Trophoblast cell (in vitro differentiated cells and primary cell): ENCODE measurements around the gene PIAS1.

Experiments used
- DNase-seq, 2 donors: peaks; one replicate each; pipeline ENCODE4 v3.0.0-alpha.2; 2016
- H2AFZ ChIP-seq: 2 replicates; pipeline ENCODE4 v1.6.1; 2013; ENCODE audit warnings: low read length, moderate library complexity, mild to moderate bottlenecking; ENCODE audit not compliant: insufficient read depth, poor library complexity
- H2AK5ac ChIP-seq: 2 replicates; pipeline ENCODE4 v1.6.1; 2013; ENCODE audit warnings: mild to moderate bottlenecking, low read length
- H2BK120ac ChIP-seq: 2 replicates; pipeline ENCODE4 v1.6.1; 2013; ENCODE audit warnings: low read length, mild to moderate bottlenecking, moderate library complexity; ENCODE audit not compliant: insufficient read depth, poor library complexity
- H2BK12ac ChIP-seq: 2 replicates; pipeline ENCODE4 v1.6.1; 2013; ENCODE audit warnings: mild to moderate bottlenecking, low read length, moderate library complexity
- H2BK5ac ChIP-seq: 2 replicates; pipeline ENCODE4 v1.6.1; 2013; ENCODE audit warnings: low read length, low read depth, moderate library complexity, mild to moderate bottlenecking; ENCODE audit not compliant: poor library complexity
- H3K14ac ChIP-seq: 2 replicates; pipeline ENCODE4 v1.6.1; 2013; ENCODE audit warnings: mild to moderate bottlenecking, low read length
- H3K18ac ChIP-seq: 2 replicates; pipeline ENCODE4 v1.6.1; 2013; ENCODE audit warnings: mild to moderate bottlenecking, low read length
- H3K23ac ChIP-seq: 2 replicates; pipeline ENCODE4 v1.6.1; 2013; ENCODE audit warnings: low read length
- H3K27ac ChIP-seq: 2 replicates; pipeline ENCODE4 v1.5.1; 2013; ENCODE audit warnings: low read depth, mild to moderate bottlenecking, inconsistent platforms, low read length, moderate library complexity
- H3K27me3 ChIP-seq: 2 replicates; pipeline ENCODE4 v1.6.1; 2013; ENCODE audit warnings: inconsistent platforms, mild to moderate bottlenecking, low read length, moderate library complexity; ENCODE audit not compliant: insufficient read depth
- H3K36me3 ChIP-seq, 2 experiments: 1 replicate in 1 of 2; 2 replicates in 1 of 2; pipeline ENCODE4 v1.6.1; 2013; ENCODE audit warnings: low read length in 2 of 2, mild to moderate bottlenecking in 2 of 2, moderate library complexity in 1 of 2; ENCODE audit not compliant: insufficient read depth in 2 of 2, control insufficient read depth in 1 of 2
- H3K4ac ChIP-seq: 2 replicates; pipeline ENCODE4 v1.6.1; 2013; ENCODE audit warnings: low read depth, mild to moderate bottlenecking, low read length, moderate library complexity
- H3K4me1 ChIP-seq, 2 experiments: 1 replicate in 1 of 2; 2 replicates in 1 of 2; pipeline ENCODE4 v1.6.1; 2013; ENCODE audit warnings: low read length in 2 of 2, mild to moderate bottlenecking in 2 of 2, moderate library complexity in 1 of 2; ENCODE audit not compliant: insufficient read depth in 2 of 2, control insufficient read depth in 1 of 2
- H3K4me2 ChIP-seq: 2 replicates; pipeline ENCODE4 v1.6.1; 2013; ENCODE audit warnings: inconsistent platforms, mild to moderate bottlenecking, low read length, moderate library complexity
- H3K4me3 ChIP-seq: 2 replicates; pipeline ENCODE4 v1.5.1; 2013; ENCODE audit warnings: mild to moderate bottlenecking, low read depth, low read length, inconsistent platforms
- H3K79me1 ChIP-seq: one replicate; pipeline ENCODE4 v1.6.1; 2013; ENCODE audit warnings: low read length
- H3K79me2 ChIP-seq: 2 replicates; pipeline ENCODE4 v1.6.1; 2013; ENCODE audit warnings: low read length, mild to moderate bottlenecking; ENCODE audit not compliant: control insufficient read depth, insufficient read depth, poor library complexity
- H3K9ac ChIP-seq: 2 replicates; pipeline ENCODE4 v1.6.1; 2013; ENCODE audit warnings: mild to moderate bottlenecking, low read length
- H3K9me3 ChIP-seq: 2 replicates; pipeline ENCODE4 v1.6.1; 2013; ENCODE audit warnings: low read depth, mild to moderate bottlenecking, control low read depth, inconsistent platforms, low read length; ENCODE audit not compliant: insufficient read depth
- H4K12ac ChIP-seq: 2 replicates; pipeline ENCODE4 v1.6.1; 2013; ENCODE audit warnings: low read depth, mild to moderate bottlenecking, low read length, moderate library complexity
- H4K8ac ChIP-seq: 2 replicates; pipeline ENCODE4 v1.6.1; 2013; ENCODE audit warnings: low read depth, mild to moderate bottlenecking, low read length, moderate library complexity
- H4K91ac ChIP-seq: one replicate; pipeline ENCODE4 v1.6.1; 2013; ENCODE audit warnings: low read depth, mild to moderate bottlenecking, low read length, moderate library complexity
- WGBS: extraction: QIAGEN DNeasy Blood & Tissue Kit; methylation state at CpG from one replicate; pipeline ENCODE4 v1.1.7; 2013; ENCODE audit warnings: missing lambda C conversion rate; ENCODE audit not compliant: insufficient read length, insufficient coverage; ENCODE audit errors: extremely low coverage; 5-methylcytosine and 5-hydroxymethylcytosine counted together

The PIAS1 gene

GRCh38 chr15:68151277-68151676 lies 97.2 kb downstream of the PIAS1 start:
- WGBS: no CpG with 5 or more reads among the region's 1 CpG

GRCh38 chr15:68152342-68152741 lies 98.2 kb downstream of the PIAS1 start:
- Histone ChIP-seq H4K91ac (no peak overlapping the region), H3K27ac (no peak overlapping the region), H3K4me1 (no peaks in the 10 kb centered on the region), H3K18ac (no peak overlapping the region), H4K12ac (no peak overlapping the region), H3K36me3 (no peaks in the 10 kb centered on the region), H3K4me3 (no peak overlapping the region), H3K9me3 (no peaks in the 10 kb centered on the region), H2BK12ac (no peak overlapping the region), H2AK5ac (no peak overlapping the region), H3K79me2 (no peaks in the 10 kb centered on the region), H3K14ac (no peak overlapping the region), H3K79me1 (no peaks in the 10 kb centered on the region), H3K27me3 (no peaks in the 10 kb centered on the region), H3K23ac (no peak overlapping the region), H3K4ac (no peak overlapping the region), H2BK120ac (no peak overlapping the region), H3K4me2 (no peak overlapping the region), H3K9ac (no peak overlapping the region), H4K8ac (no peak overlapping the region), H2BK5ac (no peak overlapping the region), H2AFZ (no peak overlapping the region)
- DNase-seq: peak; percentile 30 to 70
- WGBS: no CpG with 5 or more reads among the region's 2 CpGs

More at GRCh38 chr15:68151277-68151676, 97.2 kb downstream of the PIAS1 start:
- Histone ChIP-seq H3K18ac (no peak overlapping the region), H2BK12ac (no peak overlapping the region), H3K14ac (no peak overlapping the region), H3K27ac (no peak overlapping the region), H4K12ac (no peak overlapping the region), H3K4me3 (no peak overlapping the region), H2AK5ac (no peak overlapping the region), H4K8ac (no peak overlapping the region), H3K9ac (no peak overlapping the region), H3K4ac (no peak overlapping the region), H2BK120ac (no peak overlapping the region), H3K79me1 (no peaks in the 10 kb centered on the region), H2BK5ac (no peak overlapping the region), H3K79me2 (no peaks in the 10 kb centered on the region), H3K27me3 (no peaks in the 10 kb centered on the region), H3K4me2 (no peak overlapping the region), H3K4me1 (no peaks in the 10 kb centered on the region), H3K9me3 (no peaks in the 10 kb centered on the region), H3K36me3 (no peaks in the 10 kb centered on the region), H4K91ac (no peak overlapping the region), H3K23ac (no peak overlapping the region), H2AFZ (no peak overlapping the region)
- DNase-seq: peak; percentile 42 to 82

- no peak overlapping the region for H2AK5ac ChIP-seq
- no peaks in the 10 kb centered on the region for H3K9me3 ChIP-seq
- H3K79me2 ChIP-seq: no peaks in the 10 kb centered on the region
- H3K4me3 ChIP-seq: no peak overlapping the region
- H3K14ac ChIP-seq: no peak overlapping the region
- no peaks in the 10 kb centered on the region for H3K27me3 ChIP-seq
- H3K36me3 ChIP-seq: no peaks in the 10 kb centered on the region
- H4K91ac ChIP-seq: no peak overlapping the region
- no CpG with 5 or more reads among the region's 4 CpGs for WGBS
- no peak overlapping the region for H3K9ac ChIP-seq
- no peak overlapping the region for H2AFZ ChIP-seq
- H3K27ac ChIP-seq: no peak overlapping the region
- no peak overlapping the region for H3K23ac ChIP-seq
- H2BK5ac ChIP-seq: no peak overlapping the region
- no peaks in the 10 kb centered on the region for H3K79me1 ChIP-seq
- DNase-seq: peak; percentile 39 to 77
- H3K4me2 ChIP-seq: no peak overlapping the region
- H2BK120ac ChIP-seq: no peak overlapping the region
- H3K4me1 ChIP-seq: no peaks in the 10 kb centered on the region
- no peak overlapping the region for H4K12ac ChIP-seq
- H4K8ac ChIP-seq: no peak overlapping the region
- H3K4ac ChIP-seq: no peak overlapping the region
- no peak overlapping the region for H2BK12ac ChIP-seq
- H3K18ac ChIP-seq: no peak overlapping the region
Measured at GRCh38 chr15:68154923-68155559, 100.9 kb downstream of the PIAS1 start.

- no peak overlapping the region for H3K23ac ChIP-seq
- no peak overlapping the region for H4K12ac ChIP-seq
- H3K9ac ChIP-seq: no peak overlapping the region
- no peak overlapping the region for H2BK120ac ChIP-seq
- no peak overlapping the region for H2AK5ac ChIP-seq
- H3K4me2 ChIP-seq: no peak overlapping the region
- no peaks in the 10 kb centered on the region for H3K27me3 ChIP-seq
- H4K8ac ChIP-seq: no peak overlapping the region
- H2AFZ ChIP-seq: no peak overlapping the region
- no peak overlapping the region for H4K91ac ChIP-seq
- H3K4me3 ChIP-seq: no peak overlapping the region
- H3K14ac ChIP-seq: no peak overlapping the region
- no CpG with 5 or more reads among the region's 1 CpG for WGBS
- no peak overlapping the region for H3K27ac ChIP-seq
- no peak overlapping the region for H3K18ac ChIP-seq
- H3K79me2 ChIP-seq: no peaks in the 10 kb centered on the region
- H2BK12ac ChIP-seq: no peak overlapping the region
- H2BK5ac ChIP-seq: no peak overlapping the region
- H3K79me1 ChIP-seq: no peaks in the 10 kb centered on the region
- H3K4ac ChIP-seq: no peak overlapping the region
- H3K4me1 ChIP-seq: no peaks in the 10 kb centered on the region
- peaks cover 0 to 2% of the 10 kb centered on the region in 2 experiments for H3K36me3 ChIP-seq
- DNase-seq: no peak
- no peaks in the 10 kb centered on the region for H3K9me3 ChIP-seq
Measured at GRCh38 chr15:68157074-68157473, 103.0 kb downstream of the PIAS1 start.
